GM18858 (cell line): ENCODE results near the gene PIAS1.
"Not testable (repeated sequence)": the region's sequence is repeated elsewhere in the genome, so short reads cannot be mapped to it uniquely, and the experiment has no call there.

ENCODE experiments used
- ATAC-seq: cut with Tn5 transposase; IDR thresholded peaks from one replicate; pipeline ENCODE4 v1.9.1; 2021; ENCODE audit not compliant: unreplicated experiment

The PIAS1 gene

DNA sequence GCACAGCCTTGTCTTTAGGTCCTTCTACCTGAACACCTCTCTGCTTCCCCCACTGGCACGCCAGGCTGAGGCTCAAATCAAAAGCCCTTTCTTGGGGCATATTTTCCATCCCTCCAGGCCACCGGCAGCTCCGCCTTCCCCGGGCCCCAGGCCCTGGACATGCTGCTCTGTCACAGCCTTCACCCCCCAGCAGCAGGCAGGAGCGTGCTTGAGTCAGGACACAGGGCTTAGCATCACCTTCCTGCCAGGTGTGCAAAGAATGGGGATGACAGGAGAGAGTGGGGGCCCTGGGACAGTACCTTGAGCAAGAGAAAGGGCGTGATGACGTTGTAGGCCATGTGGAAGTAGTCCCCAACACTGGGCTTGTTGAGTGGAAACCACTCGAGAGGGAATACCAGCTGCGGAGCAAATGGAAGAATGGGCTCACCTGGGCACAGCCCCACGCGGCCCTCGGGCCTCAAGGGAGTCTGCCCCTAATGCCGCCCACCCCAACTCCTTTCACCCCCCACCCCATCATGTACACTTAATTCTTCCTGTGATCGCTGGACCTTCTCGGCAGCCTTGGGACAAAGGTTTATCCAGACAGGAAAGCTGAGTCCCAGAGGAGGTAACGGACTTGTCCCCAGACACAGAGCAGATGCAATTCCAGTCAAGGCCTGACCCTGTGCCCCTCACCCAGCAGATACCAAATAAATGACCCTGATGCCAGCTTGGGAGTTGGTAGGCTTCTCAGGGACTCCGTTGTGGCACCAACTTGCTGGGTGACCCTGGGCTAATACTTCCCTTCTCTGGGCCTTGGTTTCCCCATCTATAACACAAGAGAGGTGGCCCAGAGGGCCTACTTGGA, 160.1 kb downstream of the PIAS1 start:
- ATAC-seq, result no peak

DNA sequence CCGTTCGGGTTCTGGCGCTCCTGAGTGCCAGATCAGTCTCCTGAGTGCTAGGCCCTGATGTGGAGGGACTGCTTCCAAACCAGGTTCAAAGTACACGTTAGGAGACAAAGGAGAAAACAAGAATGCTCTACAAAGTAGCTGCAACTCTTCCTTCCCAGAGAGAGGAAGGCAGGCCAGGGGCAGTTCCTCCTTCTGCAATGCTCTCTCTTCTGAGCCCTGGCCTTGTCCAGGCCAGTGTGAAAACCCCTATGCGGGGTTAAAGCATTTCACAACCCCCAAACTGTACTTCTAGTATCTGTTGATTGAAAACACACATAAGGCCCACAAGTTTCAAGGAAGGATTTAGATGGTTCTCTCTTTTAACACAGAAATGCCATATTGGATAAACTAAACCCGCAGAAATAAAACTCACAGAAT, 160.7 kb downstream of the PIAS1 start:
- no peak for ATAC-seq

DNA sequence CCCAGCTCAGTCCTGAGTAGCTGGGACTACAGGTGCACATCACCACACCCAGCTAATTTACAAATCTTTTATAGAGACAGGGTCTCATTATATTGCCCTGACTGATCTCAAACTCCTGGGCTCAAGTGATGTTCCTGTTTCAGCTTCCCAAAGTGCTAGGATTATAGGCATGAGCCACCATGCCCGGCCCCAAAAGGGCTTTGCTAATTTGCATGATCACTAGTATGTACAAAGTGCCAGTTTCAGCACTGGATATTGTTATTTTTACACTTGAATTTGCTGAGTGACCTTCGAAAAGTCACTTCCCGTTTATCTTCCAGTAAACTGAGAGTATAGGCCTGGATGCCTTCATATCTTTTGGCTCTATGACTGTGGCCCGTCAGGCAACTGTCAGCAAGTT, 163.2 kb downstream of the PIAS1 start:
- ATAC-seq, result no peak

DNA sequence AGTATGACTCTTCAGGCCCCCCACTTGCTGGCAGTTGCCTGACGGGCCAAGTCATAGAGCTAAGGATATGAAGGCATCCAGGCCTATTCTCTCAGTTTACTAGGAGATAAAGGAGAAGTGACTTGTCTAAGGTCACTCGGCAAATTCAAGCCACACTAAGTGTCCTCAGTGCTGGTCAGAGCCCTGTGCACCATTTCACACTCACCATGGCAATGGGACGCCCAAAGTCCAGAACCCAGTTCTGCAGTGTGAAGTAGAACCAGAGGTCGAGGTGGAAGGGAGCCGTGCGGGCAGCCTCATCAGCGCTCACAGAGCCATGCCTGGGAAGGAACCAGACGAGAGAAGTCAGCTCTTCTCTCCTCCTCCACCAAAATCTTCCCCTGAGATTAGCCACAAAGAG, 164.2 kb downstream of the PIAS1 start:
- no peak for ATAC-seq

DNA sequence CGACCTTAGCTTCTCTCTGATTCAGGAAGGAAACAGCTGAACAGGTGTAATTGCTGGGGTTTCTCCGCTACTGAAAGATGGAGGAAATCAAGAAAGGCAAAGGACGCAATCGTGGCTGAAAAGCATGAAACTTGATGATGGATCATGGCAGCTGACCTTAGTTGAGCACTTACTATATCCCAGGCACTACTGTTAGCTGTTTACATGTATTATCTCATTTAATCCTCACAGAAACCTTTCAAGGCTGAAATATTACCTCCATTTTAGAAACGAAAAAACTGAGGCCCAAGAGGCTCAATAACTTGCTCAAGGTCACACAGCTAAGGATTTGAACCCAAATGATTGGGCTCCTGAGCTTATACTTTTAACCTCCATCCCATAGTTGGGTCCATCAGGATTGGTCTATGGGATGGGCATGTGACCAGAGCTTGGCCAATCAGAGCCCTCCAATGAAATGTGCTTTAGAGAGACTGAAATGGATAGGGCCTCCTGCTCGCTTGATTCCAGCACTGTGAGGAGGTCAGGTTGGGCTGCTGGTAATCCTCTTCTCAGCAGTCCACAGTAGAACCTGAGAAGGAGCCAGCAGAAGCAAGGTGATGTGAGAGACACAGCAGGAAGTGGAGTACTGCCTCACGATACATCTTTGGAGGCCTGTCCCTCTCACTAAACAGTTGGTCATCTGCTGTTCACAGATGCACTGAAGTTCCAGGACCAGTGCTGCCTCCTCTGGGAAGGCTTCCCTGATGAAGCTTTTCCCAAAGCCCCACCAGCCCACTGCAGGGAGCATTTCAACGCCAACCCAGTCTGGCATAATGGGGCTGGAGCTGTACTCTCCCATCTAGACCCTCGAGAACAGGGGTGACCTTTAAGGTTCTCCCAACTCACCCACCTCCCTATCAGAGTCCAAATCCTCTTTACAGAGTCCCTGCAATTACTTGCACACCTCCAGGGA, 165.0 kb downstream of the PIAS1 start:
- ATAC-seq, result no peak

DNA sequence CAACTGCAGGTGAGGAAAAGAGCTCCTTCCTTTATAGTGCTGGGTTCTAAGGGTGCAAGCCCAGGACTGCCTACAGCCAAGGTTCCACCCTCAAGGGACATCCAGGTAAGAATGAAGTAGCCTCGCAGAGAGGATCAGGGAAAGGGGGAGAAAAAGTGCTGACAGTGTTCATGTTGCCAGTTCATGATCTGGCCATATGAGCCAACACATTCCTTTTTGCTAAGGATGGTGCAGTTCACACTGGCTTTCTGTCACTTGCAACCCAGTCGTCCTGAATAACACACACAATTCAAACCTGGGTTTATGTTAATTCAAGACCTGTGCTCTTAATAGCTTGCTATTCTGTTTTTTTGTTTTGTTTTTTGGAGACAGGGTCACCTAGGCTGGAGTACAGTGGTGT, 166.4 kb downstream of the PIAS1 start:
- no peak for ATAC-seq

DNA sequence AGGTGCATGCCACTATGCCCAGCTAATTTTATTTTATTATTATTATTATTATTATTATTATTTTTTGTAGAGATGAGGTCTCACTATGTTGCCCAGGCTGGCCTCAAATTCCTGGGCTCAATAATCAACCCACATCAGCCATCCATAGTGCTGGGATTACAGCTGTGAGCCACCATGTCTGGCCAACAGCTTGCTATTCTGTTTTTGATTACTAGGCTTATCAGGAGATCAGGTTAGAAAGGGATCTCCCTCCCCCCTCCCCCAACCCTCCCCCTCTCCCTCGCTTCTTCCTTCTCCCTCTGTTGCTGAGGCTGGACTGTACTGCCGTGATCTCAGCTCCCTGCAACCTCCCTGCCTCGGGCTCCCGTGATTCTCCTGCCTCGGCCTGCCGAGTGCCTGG, 166.9 kb downstream of the PIAS1 start:
- ATAC-seq, result no peak

DNA sequence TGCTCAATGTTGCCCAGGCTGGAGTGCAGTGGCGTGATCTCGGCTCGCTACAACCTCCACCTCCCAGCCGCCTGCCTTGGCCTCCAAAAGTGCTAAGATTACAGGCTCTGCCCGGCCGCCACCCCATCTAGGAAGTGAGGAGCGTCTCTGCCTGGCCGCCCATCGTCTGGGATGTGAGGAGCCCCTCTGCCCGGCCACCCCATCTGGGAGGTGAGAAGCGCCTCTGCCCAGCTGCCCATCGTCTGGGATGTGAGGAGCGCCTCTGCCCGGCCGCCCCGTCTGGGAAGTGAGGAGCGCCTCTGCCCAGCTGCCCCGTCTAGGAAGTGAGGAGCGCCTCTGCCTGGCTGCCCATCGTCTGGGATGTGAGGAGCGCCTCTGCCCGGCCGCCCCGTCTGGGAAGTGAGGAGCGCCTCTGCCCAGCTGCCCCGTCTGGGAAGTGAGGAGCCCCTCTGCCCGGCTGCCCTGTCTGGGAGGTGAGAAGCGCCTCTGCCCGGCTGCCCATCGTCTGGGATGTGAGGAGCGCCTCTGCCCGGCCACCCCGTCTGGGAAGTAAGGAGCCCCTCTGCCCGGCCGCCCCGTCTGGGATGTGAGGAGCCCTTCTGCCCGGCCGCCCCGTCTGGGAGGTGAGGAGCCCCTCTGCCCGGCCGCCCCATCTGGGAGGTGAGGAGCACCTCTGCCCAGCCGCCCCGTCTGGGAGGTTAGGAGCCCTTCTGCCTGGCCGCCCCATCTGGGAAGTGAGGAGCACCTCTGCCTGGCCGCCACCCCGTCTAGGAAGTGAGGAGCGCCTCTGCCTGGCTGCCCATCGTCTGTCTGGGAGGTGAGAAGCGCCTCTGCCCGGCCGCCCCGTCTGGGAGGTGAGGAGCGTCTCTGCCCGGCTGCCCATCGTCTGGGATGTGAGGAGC, 167.7 kb downstream of the PIAS1 start:
- not testable (repeated sequence) for ATAC-seq

DNA sequence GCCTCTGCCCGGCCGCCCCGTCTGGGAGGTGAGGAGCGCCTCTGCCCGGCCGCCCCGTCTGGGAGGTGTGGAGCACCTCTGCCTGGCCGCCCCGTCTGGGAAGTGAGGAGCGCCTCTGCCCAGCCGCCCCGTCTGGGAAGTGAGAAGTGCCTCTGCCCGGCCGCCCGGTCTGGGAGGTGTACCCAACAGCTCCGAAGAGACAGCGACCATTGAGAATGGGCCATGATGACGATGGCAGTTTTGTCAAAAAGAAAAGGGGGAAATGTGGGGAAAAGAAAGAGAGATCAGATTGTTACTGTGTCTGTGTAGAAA, 168.3 kb downstream of the PIAS1 start:
- not testable (repeated sequence) for ATAC-seq

DNA sequence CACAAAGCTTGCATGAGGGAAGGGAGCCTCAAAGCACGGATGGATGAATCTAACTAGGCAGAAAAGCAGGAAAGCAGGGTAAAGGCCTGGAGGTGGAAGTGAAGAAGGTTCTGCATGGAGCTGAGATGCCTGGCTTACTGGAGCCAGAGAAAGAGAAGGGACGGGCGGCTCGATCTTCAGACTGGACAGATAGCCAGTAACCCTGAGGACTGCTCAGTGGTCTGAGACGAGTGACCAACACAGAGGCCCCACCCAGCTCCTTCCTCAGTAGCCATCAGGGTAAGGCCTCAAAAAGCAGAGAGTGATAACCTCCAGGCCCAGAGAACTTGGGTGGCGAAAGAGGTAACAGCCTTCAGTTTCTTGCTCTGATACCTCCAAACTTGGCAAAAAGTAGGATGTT, 169.1 kb downstream of the PIAS1 start:
- ATAC-seq, result no peak

DNA sequence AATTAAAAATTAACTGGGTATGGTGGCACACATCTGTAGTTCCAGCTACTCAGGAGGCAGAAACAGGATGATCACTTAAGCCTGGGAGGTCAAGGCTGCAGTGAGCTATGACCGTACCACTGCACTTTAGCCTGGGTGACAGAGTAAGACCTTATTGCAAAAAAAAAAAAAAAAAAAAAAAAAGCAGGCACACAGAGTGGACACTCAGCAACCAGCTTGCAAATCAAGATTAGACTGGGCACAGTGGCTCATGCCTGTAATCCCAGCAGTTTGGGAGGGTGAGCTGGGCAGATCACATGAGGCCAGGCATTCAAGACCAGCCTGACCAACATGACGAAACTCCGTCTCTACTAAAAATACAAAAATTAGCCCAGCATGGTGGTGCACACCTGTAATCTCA, 170.0 kb downstream of the PIAS1 start:
- ATAC-seq, result no peak

DNA sequence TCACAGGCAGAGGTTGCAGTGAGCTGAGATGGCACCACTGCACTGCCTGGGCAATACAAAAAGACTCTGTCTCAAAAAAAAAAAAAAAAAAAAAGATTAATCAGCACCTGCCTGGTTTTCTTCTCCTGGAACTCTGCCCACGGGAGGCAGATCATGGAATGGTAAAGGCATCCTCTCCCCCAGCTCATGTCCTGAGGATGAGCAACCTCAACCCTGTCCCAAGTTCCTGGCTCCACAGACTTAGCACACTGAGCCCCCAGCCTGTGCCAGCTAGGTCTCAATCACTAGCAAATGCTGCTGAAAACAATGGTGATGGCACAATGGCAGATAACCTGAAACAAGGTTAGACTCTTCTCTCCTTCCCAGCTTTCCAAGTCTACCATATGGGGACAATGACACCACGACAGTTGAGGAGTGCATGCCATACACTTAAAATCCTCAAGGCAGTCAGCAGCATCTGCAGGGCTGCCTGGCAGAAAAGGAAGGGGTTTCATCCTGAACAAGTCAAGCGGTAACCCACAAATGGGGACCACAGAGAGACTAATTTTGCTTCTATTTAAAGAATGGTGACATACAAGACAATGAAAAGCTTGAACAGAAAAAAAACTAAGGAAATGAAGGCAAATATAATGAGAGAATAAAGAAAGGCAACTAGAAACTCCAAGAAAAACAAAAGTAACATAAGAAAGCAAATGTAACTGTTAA, 170.6 kb downstream of the PIAS1 start:
- ATAC-seq, result no peak

DNA sequence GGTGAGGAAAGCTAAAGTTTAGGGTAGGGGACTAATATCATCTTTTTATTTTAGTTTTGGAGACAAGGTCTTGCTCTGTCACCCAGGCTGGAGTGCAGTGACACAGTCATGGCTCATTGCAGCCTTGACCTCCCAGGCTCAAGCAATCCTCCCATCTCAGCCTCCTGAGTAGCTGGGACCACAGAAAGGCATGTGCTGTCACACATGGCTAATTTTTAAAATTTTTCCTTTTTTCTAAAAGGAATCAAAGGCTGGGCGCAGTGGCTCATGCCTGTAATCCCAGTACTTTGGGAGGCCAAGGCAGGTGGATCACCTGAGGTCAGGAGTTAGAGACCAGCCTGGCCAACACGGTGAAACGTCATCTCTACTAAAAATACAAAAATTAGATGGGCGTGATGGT, 171.3 kb downstream of the PIAS1 start:
- ATAC-seq, result not testable (repeated sequence)

DNA sequence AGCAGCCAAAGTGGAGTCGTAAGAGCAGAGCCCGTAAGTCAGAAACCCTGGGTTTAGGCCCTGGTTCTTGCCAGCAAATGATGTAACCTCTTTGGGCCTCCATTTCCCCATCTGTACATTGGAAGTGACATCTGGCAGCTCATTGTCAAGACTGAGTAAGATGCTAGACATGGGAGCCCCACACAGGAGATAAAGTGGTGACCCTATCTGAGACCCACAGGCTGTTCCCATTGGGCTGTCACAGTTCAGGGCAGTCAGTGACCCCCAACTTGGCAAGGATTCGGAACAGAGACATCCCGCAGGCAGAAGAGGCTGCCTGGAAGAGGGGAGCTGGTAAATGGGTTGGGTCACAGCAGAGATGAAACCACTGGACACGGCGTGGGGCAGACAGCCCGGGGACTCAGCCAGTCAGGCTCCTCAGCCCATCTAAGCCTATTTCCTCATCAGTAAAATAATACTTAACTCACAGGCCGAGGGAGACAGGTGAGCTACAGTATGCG, 173.6 kb downstream of the PIAS1 start:
- no peak for ATAC-seq

DNA sequence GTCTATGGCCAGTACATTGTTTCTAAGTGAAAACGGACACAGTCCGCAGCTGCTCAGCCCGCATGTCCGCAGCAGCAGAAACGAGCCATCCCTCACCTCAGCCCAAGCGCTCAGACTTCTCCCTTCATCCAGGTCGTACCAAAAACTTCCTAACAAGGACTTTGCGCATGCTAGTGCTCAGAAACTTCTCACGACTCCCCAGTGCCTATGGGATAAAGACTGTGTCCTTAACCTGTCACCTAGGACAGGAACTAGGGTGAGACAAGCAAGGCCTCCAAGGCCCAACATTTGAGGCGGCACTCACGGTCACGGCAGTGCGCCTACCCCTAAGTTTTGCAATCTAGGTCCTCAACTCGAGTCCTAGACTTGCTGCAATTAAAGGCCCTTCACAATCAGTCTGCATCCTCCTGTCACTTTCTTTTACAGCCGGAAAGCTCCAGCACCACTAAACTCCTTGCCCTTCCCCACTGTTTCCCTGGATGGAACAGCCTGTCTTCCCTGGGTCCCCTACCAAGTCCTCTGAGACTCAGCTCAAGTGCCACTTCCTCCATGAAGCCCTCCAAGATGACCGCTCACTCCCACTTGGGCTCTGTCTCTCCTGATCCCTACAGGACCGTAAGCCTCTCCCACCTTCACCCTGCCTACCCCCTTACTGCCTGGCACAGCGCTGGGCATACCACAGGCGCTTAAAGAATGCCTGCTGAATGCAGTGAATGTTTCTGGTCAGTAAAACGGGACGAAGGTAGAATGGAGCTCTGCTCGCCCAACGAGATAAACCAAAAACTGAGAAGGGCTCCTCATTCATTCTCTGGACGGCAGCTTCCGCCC, 174.2 kb downstream of the PIAS1 start:
- no peak for ATAC-seq

DNA sequence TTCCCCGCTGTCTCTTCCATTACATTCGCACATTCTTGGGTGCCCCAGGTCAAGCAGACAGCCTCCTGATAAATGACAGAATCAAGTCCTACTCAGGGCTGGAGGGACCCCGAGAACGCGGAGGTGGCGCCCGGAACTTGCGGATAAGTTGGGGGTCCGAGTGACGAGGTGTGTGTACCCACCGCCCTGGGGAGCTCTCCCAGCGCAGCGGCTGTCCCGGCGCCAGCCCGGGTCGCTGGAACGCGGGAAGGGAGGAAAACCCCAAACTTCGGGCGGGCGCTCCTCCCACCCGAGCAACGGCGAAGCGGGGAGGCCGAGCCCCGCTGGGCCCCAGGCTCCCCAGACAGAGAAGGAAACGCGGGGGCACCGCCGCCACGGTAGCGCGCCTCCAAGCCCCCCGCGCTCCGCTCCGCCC, 174.9 kb downstream of the PIAS1 start:
- no peak for ATAC-seq

DNA sequence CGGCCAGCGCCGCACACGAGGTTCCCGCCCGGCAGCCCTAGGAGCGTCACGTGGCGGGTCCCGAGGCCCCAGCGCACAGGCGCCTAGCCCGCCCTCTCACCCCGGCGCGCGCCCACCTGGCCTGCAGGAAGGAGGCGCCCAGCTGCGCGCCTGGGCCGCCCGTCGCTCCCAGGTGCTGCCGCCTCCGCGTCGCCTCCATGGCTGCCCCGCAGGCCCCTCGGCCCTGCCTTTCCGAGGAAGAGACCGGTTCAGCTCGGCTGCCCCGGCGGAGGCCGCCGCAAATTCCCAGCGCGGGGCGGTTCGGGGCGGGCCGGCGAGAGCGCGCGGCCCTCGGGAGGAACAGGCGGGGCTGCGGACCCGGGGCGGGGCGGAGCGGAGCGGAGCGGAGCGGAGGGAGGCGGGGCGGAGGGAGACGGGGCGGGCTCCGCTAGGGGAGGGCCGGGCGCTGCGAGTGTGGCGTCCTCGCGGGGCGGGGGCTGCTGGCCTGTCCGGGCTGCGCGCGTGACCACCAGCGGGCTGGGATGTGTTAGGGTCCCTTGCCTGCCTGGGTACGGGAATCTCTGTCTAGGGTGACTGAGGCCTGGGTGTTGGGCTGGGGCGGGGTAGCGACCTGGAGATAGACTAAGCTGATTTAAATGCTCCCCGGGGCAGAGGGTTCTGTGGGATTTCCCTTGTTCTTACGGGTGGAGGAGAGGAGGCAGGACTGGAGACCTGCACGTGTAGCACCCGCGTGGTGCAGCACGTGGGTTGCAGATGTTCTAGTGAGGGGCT, 175.5 kb downstream of the PIAS1 start, which contains the start of gene CLN6:
TSS of gene CLN6 (minus strand) at position 343 of the 771 bp plus-strand sequence. CDS start at position 199, 144 bp downstream.
- peak; percentile 53 for ATAC-seq
